Calu3 (cell line): ENCODE measurements around the gene FZD8. TPM values are rescaled to one million over a fixed set of nuclear protein-coding genes. Genes with fewer than 3 reads are reported as not detected.

ENCODE experiments used
- BruUV-seq: library from RNA; stranded (reverse); fragments of 400-500 nt; replicated peaks from 2 replicates; lab custom pipeline; 2021; lab: Mats Ljungman, UMichigan
- CTCF ChIA-PET: fragments of 300-600 bp; sonication (Branson Sonifier 250); formaldehyde crosslinking; loops from one replicate; lab custom pipeline; 2022; ENCODE audit warnings: antibody characterized with exemption; lab: Charles Lee
- DNase-seq: peaks from one replicate; pipeline ENCODE4 v3.0.0; 2022
- H3K27ac Mint-ChIP-seq: one replicate; pipeline ENCODE4 v1.8.0; 2022; ENCODE audit warnings: mixed read lengths; ENCODE audit not compliant: unreplicated experiment
- H3K27me3 Mint-ChIP-seq: one replicate; pipeline ENCODE4 v1.8.0; 2022; ENCODE audit warnings: mixed read lengths; ENCODE audit not compliant: unreplicated experiment
- H3K36me3 Mint-ChIP-seq: one replicate; pipeline ENCODE4 v1.8.0; 2022; ENCODE audit warnings: mild to moderate bottlenecking, moderate library complexity, mixed read lengths; ENCODE audit not compliant: insufficient read depth, unreplicated experiment
- H3K4me1 Mint-ChIP-seq: one replicate; pipeline ENCODE4 v1.8.0; 2022; ENCODE audit warnings: mild to moderate bottlenecking, low read depth, mixed read lengths; ENCODE audit not compliant: unreplicated experiment
- H3K4me3 Mint-ChIP-seq: one replicate; pipeline ENCODE4 v1.8.0; 2022; ENCODE audit warnings: mild to moderate bottlenecking, low read depth, moderate library complexity, mixed read lengths; ENCODE audit not compliant: unreplicated experiment
- H3K9me3 Mint-ChIP-seq: one replicate; pipeline ENCODE4 v1.8.0; 2022; ENCODE audit warnings: low read depth, mixed read lengths; ENCODE audit not compliant: unreplicated experiment
- CTCF ChIP-seq: fragments of 200-600 bp; IDR thresholded peaks from one replicate; pipeline ENCODE4 v1.8.0; 2022; ENCODE audit warnings: antibody characterized with exemption; ENCODE audit not compliant: unreplicated experiment
- intact Hi-C: fragments of 100-400 bp; cut with micrococcal nuclease; formaldehyde crosslinking; loops from one replicate; pipeline ENCODE4 v1.10.0; 2022; ENCODE audit not compliant: unreplicated experiment
- total RNA-seq: library from RNA; stranded (reverse); gene quantifications from 2 replicates; pipeline ENCODE4 v1.2.3, GENCODE V29; 2022

FZD8 gene
- total RNA-seq, 1 experiment from 2014 or later: 3.7 TPM

- no peak for DNase-seq
- peaks cover 2% of the 10 kb centered on the region for H3K9me3 Mint-ChIP-seq
- BruUV-seq: no TSS peak
- no peak overlapping the region for H3K27ac Mint-ChIP-seq
- TF ChIP-seq CTCF: no peak
- CTCF ChIA-PET: no interaction called here
- intact Hi-C loops: no loop called here
- no peaks in the 10 kb centered on the region for H3K36me3 Mint-ChIP-seq
- peaks cover 10% of the 10 kb centered on the region for H3K4me1 Mint-ChIP-seq
- no peaks in the 10 kb centered on the region for H3K27me3 Mint-ChIP-seq
- no peak overlapping the region for H3K4me3 Mint-ChIP-seq
Measured at GRCh38 chr10:35659456-35659855, 17.4 kb upstream of the FZD8 start.

- CTCF ChIA-PET: no interaction called here
- DNase-seq: no peak
- intact Hi-C loops: no loop called here
- Mint-ChIP-seq H3K27ac (no peak overlapping the region), H3K4me1 (peaks cover 10% of the 10 kb centered on the region), H3K36me3 (no peaks in the 10 kb centered on the region), H3K27me3 (peaks cover 2% of the 10 kb centered on the region), H3K9me3 (peaks cover 2% of the 10 kb centered on the region), H3K4me3 (no peak overlapping the region)
- TF ChIP-seq CTCF: no peak
- BruUV-seq: no TSS peak
Measured at GRCh38 chr10:35657621-35658020, 15.5 kb upstream of the FZD8 start.

DNA sequence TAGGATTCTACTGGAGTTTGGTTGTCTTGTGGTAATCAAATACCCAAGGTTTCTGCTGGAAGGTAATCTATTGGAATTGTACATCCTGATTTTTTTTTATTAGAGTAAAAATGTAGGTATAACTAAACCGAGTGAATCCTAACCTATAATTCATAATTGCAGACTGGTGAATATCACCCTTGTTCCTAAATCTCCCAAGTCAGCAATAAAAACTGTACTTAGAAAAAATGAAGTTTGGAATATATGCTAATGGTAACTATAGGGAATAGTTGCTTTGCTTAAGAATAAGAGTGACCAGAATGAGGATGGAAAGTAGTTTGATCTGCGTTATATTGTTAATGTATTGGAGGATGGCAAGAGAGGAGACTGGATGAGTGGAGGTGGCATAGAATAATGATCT lies 10.7 kb upstream of the FZD8 start:
- BruUV-seq: no TSS peak
- Mint-ChIP-seq H3K27me3 (peaks cover 13% of the 10 kb centered on the region), H3K9me3 (no peaks in the 10 kb centered on the region), H3K27ac (no peak overlapping the region), H3K36me3 (no peaks in the 10 kb centered on the region), H3K4me1 (peaks cover 3% of the 10 kb centered on the region), H3K4me3 (no peak overlapping the region)
- CTCF ChIA-PET: no interaction called here
- intact Hi-C loops: no loop called here
- no peak for DNase-seq
- no peak for TF ChIP-seq CTCF

DNA sequence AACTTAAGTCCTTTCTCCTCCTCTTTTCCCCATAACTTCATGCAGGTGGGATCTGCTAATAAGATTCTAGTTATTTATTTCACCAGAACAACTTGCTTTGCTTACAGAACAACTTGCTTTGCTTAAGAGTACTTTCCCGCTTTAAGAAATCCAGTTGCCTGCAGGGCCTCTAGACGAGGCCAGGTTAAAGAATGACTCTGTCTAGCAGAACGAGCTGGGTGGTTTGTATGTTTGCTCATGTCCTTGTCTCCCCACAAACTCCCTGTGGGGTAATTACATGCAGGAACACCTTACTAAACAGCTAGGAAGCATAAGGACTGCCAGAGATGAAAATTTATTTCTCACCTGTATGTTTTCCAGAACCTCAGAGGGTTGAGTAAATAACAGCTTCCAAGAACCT lies 8.8 kb upstream of the FZD8 start:
- BruUV-seq: no TSS peak
- no peaks in the 10 kb centered on the region for H3K4me1 Mint-ChIP-seq
- no peak for TF ChIP-seq CTCF
- no peak for DNase-seq
- no peak overlapping the region for H3K4me3 Mint-ChIP-seq
- H3K27me3 Mint-ChIP-seq: peaks cover 13% of the 10 kb centered on the region
- H3K9me3 Mint-ChIP-seq: no peaks in the 10 kb centered on the region
- intact Hi-C loops: no loop called here
- no peak overlapping the region for H3K27ac Mint-ChIP-seq
- H3K36me3 Mint-ChIP-seq: no peaks in the 10 kb centered on the region
- CTCF ChIA-PET: interaction anchor here (0.6 kb wide), 1 partner anchor 95 kb away, joined by 7 read pairs; no protein-coding TSS in a partner anchor
